Suprapubic skin (tissue), 3 donors: ENCODE measurements around the gene CCDC178.

Experiments used
- POLR2AphosphoS5 ChIP-seq, 3 donors: sonication (generic); formaldehyde crosslinking; IDR thresholded peaks; one replicate each; pipeline ENCODE4 v1.6.1; 2017; ENCODE audit warnings: antibody characterized with exemption in 3 of 3
- TF ChIP-seq, protein P1 (sequence below), 2 donors: fragments of 200-600 bp in 1 of 2; fragments of 450-650 bp in 1 of 2; sonication (generic) in 1 of 2; IDR thresholded peaks; one replicate each; pipeline ENCODE4 v1.5.1; 2016 to 2019; ENCODE audit warnings: antibody characterized with exemption in 2 of 2, mild to moderate bottlenecking in 1 of 2, moderate library complexity in 1 of 2

DNA sequence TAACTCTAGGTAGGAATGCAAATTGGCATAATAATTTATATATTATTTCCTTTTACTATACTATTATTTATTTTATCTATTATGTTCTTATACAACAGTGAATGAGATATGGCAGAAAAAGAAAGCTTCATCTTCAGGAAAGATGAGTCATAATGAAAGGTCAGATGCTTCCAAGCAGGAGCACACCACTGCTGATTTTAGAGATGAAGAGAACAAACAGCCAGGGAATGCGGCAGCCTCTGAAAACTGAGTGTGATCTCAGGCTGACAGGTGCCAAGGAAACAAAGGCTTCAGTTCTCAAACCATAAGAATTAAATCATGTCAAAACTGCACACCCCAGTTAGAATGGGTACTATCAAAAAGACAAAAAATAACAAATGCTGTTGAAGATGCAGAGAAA, 149.0 kb downstream of the CCDC178 start:
- TF ChIP-seq, protein P1, sequence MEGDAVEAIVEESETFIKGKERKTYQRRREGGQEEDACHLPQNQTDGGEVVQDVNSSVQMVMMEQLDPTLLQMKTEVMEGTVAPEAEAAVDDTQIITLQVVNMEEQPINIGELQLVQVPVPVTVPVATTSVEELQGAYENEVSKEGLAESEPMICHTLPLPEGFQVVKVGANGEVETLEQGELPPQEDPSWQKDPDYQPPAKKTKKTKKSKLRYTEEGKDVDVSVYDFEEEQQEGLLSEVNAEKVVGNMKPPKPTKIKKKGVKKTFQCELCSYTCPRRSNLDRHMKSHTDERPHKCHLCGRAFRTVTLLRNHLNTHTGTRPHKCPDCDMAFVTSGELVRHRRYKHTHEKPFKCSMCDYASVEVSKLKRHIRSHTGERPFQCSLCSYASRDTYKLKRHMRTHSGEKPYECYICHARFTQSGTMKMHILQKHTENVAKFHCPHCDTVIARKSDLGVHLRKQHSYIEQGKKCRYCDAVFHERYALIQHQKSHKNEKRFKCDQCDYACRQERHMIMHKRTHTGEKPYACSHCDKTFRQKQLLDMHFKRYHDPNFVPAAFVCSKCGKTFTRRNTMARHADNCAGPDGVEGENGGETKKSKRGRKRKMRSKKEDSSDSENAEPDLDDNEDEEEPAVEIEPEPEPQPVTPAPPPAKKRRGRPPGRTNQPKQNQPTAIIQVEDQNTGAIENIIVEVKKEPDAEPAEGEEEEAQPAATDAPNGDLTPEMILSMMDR (IDR thresholded peaks at IDR 0.05): no peak
- no peak for TF ChIP-seq POLR2AphosphoS5 (IDR thresholded peaks at IDR 0.05)
